Neutrophil (primary cell): ENCODE results near the gene TAGLN3.

Experiments used
- H3K27ac ChIP-seq: fragments of 200-600 bp; sonication (generic); 2 replicates; pipeline ENCODE4 v1.5.1; 2016; ENCODE audit warnings: mild to moderate bottlenecking, moderate library complexity
- H3K27me3 ChIP-seq: fragments of 200-600 bp; sonication (generic); 2 replicates; pipeline ENCODE4 v1.6.0; 2016; ENCODE audit warnings: mild to moderate bottlenecking
- H3K36me3 ChIP-seq: fragments of 200-600 bp; sonication (generic); 2 replicates; pipeline ENCODE4 v1.5.1; 2017
- H3K4me1 ChIP-seq, 2 experiments: fragments of 200-600 bp in 1 of 2; sonication (generic) in 1 of 2; 1 replicate in 1 of 2; 2 replicates in 1 of 2; pipeline versions ENCODE4 v1.5.1 to v1.6.1; 2013 to 2016; ENCODE audit warnings: low read depth in 1 of 2, low read length in 1 of 2, mild to moderate bottlenecking in 1 of 2, moderate library complexity in 1 of 2; ENCODE audit not compliant: control insufficient read depth in 1 of 2, insufficient read depth in 1 of 2
- H3K4me3 ChIP-seq, 2 experiments: fragments of 200-600 bp in 1 of 2; sonication (generic) in 1 of 2; 1 replicate in 1 of 2; 2 replicates in 1 of 2; pipeline ENCODE4 v1.5.1; 2013 to 2016; ENCODE audit warnings: low read depth in 1 of 2, low read length in 1 of 2, mild to moderate bottlenecking in 1 of 2, moderate library complexity in 1 of 2
- H3K9me3 ChIP-seq: fragments of 200-600 bp; sonication (generic); 2 replicates; pipeline ENCODE4 v1.5.1; 2016
- TF ChIP-seq, protein P1 (sequence below): fragments of 200-600 bp; sonication (generic); IDR thresholded peaks from 2 replicates; pipeline ENCODE4 v1.5.1; 2016; ENCODE audit warnings: antibody characterized with exemption

The TAGLN3 gene

DNA sequence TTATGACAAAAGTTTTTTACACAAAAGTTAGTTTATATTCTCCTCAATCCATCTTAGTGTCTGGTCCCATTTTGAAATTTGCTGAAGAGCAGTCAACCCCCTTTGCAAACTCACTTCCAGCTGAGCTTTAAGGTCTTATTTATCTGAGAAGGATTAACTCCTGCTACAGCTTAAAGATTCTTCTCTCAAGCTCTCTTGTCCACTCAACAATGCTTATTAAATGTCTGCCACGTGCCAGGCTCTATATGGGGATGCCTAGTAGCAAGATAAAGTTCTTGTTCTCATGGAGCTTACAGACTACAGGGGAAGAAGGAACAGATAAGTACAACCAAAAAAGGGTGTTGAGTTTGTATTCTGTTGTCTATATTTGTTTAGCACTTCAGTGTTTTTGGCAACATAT, 54.5 kb downstream of the TAGLN3 start:
- no peaks in the 10 kb centered on the region for H3K36me3 ChIP-seq
- no peaks in the 10 kb centered on the region for H3K27me3 ChIP-seq
- no peak overlapping the region for H3K4me3 ChIP-seq
- H3K9me3 ChIP-seq: no peaks in the 10 kb centered on the region
- no peak overlapping the region for H3K27ac ChIP-seq
- TF ChIP-seq, protein P1, sequence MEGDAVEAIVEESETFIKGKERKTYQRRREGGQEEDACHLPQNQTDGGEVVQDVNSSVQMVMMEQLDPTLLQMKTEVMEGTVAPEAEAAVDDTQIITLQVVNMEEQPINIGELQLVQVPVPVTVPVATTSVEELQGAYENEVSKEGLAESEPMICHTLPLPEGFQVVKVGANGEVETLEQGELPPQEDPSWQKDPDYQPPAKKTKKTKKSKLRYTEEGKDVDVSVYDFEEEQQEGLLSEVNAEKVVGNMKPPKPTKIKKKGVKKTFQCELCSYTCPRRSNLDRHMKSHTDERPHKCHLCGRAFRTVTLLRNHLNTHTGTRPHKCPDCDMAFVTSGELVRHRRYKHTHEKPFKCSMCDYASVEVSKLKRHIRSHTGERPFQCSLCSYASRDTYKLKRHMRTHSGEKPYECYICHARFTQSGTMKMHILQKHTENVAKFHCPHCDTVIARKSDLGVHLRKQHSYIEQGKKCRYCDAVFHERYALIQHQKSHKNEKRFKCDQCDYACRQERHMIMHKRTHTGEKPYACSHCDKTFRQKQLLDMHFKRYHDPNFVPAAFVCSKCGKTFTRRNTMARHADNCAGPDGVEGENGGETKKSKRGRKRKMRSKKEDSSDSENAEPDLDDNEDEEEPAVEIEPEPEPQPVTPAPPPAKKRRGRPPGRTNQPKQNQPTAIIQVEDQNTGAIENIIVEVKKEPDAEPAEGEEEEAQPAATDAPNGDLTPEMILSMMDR: no peak
- H3K4me1 ChIP-seq: no peaks in the 10 kb centered on the region

DNA sequence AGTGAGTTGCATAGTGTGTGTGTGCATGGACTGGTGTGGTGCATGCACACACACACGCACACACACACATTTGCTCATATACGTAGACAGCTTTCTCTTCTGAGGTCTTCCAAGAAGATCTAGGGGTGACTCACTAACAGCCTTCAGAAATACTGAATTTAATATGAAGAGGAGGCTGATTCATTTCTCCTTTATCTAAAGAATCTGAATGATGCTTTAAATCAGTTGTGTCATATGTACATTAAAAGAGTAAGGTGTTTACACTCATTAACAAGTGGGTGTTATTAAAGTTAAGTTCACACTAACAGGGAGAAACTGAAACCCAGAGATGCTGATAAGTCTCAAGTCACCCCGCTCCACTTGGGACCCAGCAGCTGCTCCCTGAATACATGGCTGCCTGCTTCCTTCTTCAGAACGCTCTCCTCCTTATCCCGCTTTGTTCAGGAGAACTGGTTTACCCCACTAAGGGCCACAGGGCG, 57.8 kb downstream of the TAGLN3 start:
- Histone ChIP-seq H3K9me3 (no peaks in the 10 kb centered on the region), H3K4me3 (no peak overlapping the region), H3K27me3 (peaks cover 3% of the 10 kb centered on the region), H3K27ac (no peak overlapping the region), H3K36me3 (no peaks in the 10 kb centered on the region), H3K4me1 (no peaks in the 10 kb centered on the region)
- TF ChIP-seq, protein P1: no peak

DNA sequence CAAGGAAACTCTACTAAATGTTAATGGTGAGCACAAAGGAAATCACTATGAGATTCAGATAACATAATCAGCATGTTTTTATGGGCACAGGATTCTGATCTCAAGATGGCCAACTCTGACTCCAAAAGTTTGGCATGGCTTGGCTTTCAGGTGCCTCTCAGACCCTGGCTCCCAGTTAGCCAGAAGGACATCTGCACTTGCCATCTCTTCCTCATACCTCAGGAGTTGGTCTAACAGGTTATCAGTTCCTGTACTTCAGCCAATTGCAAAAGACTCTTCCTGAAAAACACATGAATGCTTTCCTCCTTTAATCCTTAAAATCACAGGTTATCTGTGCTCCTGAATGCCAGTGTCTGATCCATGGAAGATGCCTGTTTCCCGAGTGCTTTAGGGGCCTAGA, 60.8 kb downstream of the TAGLN3 start:
- Histone ChIP-seq H3K36me3 (no peaks in the 10 kb centered on the region), H3K9me3 (no peaks in the 10 kb centered on the region), H3K27ac (no peak overlapping the region), H3K4me3 (no peak overlapping the region), H3K27me3 (peaks cover 3% of the 10 kb centered on the region), H3K4me1 (no peaks in the 10 kb centered on the region)
- TF ChIP-seq, protein P1: no peak

DNA sequence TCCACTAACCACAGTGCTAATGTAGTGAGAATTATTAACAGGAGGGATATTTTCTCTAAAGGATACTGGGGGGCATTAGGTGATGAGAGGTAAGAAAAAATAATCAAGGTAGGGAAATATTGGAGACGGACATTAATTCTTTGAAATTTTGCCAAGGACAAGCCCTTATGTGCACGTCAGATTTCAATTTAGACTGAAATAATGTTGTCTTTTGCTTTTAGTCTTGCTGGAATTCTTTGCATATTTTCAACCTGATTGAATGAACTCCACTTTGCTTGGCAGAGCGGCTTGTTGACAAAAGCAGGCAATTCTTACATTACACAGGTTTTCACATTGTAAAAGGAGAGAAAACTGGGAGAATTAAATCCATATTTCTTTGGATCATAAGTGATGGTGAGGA, 62.4 kb downstream of the TAGLN3 start:
- Histone ChIP-seq H3K27ac (no peak overlapping the region), H3K4me1 (no peaks in the 10 kb centered on the region), H3K27me3 (peaks cover 3% of the 10 kb centered on the region), H3K9me3 (no peaks in the 10 kb centered on the region), H3K4me3 (no peak overlapping the region), H3K36me3 (no peaks in the 10 kb centered on the region)
- TF ChIP-seq, protein P1: no peak
